Skin epidermis (tissue), 12 donors: Measurements from ENCODE around the gene CCDC51.
"Not testable (repeated sequence)": the region's sequence is repeated elsewhere in the genome, so short reads cannot be mapped to it uniquely, and the experiment has no call there.

Source experiments
- H3K27ac ChIP-seq, 21 experiments: fragments of 200-600 bp; sonication (generic) in 11 of 21; one replicate each; pipeline ENCODE4 v1.5.0; 2020; ENCODE audit warnings: mild to moderate bottlenecking in 3 of 21, inconsistent platforms in 2 of 21, moderate library complexity in 2 of 21
- H3K4me3 ChIP-seq, 7 experiments: fragments of 200-600 bp; sonication (generic) in 2 of 7; one replicate each; pipeline ENCODE4 v1.5.0; 2020; ENCODE audit warnings: inconsistent platforms in 2 of 7, mild to moderate bottlenecking in 2 of 7, moderate library complexity in 1 of 7

The CCDC51 gene

DNA sequence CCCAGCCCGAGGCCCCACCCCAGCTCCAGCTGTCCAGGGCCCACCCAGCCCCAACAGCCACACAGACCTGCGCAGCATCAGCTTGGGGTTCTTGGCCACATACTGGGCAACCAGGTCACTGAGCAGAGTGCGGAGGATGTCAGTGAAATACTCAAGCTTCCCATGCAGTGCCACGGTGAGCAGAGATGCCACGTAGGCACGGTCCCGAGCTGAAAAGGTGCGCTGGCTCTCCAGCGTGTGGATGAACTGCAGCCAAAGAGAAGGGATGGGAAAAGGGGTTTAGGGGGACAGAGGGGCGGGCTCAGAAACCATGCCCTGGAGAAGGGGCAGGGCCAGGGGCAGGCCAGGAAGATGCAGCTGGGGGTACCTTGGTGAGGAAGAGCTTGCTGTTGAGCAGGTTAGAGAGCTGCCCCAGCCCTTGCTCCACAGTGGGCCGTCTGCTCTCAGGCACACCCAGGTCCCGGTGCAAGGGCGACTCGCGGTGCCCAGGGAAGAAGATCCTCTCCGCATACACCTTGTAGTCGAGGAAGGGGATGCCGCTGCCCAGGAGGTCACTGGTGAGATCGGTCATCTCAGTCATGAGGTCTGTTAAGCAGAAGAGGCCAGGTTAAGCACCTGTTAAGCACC, 27.4 kb downstream of the CCDC51 start:
- no peak overlapping the region for H3K27ac ChIP-seq
- H3K4me3 ChIP-seq = no peak overlapping the region

DNA sequence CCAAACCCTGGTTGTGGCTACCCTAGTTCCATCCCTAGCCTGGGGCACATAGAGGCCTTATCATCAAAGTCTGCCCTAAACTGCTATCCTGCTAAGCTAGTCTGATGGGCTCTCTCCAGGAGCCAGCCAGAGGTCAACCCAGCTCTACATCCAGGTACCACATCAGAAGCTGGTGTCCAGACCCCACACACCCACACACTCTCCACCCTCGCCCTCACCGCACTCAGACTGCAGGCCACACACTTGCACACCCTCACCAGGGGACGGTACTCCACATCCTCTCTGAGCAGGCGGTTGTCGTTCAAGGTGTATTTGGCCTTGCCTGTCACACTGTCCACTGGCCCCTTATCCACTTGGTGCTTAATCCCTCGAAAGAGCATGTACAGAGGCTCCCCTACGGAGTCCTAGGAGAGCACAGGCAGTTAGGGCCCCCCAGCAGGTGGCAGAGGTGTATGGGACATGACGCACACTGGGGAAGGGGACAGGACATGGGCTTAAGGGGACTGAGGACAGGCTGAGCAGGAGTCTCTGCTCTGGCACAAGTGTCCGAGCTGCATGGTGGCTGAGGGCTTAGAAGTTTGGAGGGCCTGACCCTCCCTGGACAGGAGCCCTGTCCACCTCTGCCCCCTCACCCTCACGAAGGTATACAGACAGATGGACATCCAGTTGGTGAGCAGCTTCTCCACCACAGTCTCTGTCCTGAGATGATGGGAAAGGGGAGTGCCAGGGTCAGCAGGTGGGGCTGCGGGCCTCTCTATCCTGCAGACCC, 28.1 kb downstream of the CCDC51 start:
- H3K27ac ChIP-seq = no peak overlapping the region
- H3K4me3 ChIP-seq = no peak overlapping the region

DNA sequence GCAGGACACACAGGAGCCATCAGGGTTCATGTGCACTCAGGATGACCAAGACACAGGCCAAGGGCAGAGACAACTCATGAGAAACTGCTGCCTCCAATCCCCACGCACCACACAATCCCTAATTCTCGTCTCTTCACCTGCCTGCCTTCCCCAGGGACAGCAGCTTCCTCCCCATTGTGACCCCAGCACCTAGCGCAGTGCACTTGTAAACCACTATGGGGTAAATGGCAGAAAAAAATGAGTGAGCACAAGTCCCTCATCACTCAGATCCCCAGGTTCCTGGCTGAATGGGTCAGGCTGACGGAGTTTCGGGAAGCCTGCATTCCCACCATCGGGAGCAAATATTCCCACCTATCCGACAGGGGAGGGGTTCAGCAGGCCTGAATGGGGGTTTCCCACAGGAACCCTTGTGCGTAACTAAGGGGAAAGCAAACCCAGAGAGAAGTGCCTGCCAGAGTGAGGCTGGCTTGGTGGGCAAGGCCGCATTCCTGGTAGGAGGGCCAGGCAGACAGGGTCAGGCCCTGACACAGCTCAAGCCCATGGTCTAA, 28.8 kb downstream of the CCDC51 start:
- H3K4me3 ChIP-seq = no peak overlapping the region
- H3K27ac ChIP-seq = no peak overlapping the region

DNA sequence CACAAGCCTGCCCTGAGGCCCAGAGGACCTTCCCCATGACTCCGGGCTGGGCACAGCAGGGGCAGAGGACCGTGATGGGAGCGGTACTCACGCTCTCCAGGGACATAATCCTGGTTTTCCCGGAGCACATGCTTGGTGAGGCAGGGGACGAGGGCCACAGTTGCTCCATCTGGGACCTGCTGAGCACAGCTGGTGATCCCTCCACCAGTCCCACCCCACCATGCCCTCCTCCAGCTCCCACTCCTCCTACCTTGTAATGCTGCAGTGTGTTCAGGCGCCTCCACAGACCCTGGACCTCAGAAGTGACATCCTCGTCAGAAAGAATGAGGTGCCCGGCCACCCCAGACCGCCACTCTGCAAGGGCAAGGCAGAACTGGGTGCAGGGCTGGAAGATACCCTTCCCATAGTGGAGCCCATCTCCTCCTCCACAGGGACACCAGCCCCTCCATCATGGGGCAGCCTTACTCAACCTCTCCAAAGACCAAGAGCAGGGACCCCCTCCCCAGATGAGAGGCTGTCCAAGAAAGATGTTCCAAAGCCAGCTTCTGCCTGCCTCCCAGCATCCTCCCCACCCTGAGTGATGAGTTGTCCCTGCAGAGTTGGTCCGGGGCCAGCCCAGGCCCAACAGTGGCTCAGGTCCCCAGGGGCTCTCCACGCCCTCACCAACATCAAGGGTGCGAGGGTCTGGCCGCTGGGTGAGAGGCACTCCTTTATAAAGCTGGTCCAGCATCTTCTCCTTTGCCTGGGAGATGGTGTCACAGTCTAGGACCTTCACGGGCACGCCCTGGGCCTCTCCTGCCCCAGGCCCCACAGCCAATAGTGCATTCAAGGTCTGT, 29.5 kb downstream of the CCDC51 start:
- H3K27ac ChIP-seq = no peak overlapping the region
- H3K4me3 ChIP-seq = no peak overlapping the region

DNA sequence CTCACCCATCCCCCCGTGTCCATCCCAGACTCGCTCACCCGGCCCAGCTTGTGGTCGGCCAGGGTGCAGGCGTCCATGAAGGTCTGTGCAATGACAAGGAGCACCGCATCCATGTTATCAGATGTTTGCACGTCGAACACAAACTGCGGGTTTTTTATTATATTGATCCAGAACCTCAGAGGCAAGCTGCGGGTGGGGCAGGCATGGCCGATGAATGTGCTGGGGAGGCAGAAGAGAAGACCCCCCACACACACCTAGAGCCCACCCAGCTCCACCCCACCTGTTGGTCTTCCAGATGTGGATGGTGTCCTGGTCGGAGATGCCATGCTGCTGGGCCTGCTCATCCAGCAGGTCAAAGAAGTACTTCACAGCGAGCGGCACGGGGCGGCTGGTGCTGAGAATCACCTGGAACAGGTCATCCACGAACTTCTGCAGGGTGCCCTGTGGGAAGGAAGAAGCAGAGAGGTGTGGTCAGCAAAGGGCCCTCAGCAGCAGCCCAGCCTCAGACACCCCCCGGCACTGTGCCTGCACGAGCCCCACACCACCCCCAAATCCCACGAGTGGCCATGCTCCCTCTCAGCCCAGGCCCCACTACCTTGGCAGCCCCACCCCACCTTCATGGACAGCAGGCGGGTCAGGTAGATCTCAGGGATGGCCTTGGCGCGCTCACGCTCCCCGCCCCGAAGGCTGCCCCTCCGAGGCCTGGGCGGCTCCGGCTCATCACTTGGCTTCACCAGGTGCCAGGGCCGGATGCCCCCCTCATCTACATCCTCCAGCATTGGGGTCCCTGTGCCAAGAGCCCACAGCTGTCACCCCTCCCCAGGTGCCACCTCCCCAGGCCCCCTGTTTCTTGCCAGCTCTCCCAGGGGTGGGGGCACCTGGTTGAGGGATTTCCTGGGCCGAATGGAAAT, 30.4 kb downstream of the CCDC51 start:
- H3K4me3 ChIP-seq = no peak overlapping the region
- no peak overlapping the region for H3K27ac ChIP-seq

GRCh38 chr3:48408823-48409281, 31.1 kb downstream of the CCDC51 start:
- no peak overlapping the region for H3K27ac ChIP-seq
- no peak overlapping the region for H3K4me3 ChIP-seq

DNA sequence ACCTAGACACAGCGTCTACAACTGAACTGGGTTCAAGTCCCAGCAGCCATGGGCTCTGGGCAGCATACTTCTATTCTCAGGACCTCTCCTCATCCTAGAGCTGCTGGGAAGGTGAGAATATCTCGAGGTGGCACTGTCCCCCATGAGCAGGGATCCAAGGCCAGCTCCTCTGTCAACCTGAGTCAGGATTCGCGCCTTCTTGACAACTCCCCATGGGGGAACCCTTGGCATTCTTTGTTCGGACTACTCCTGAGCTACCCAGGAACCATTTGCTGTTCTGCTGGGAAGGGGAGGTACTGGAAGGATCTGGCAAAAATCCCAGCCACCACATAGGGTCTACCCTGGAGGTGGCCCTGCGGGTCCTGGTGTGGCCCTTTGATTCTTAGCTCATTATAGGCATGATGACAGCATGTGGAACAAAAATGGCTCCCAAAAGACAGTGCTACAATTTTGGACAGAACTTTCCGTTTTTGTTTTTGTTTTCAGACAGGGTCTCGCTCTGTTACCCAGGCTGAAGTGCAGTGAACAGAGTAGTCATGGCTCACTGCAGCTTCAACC, 32.3 kb downstream of the CCDC51 start:
- Histone ChIP-seq H3K27ac (no peak overlapping the region), H3K4me3 (no peak overlapping the region)

- H3K27ac ChIP-seq = no peak overlapping the region
- no peak overlapping the region for H3K4me3 ChIP-seq
Measured at GRCh38 chr3:48406443-48407431, 33.2 kb downstream of the CCDC51 start.

GRCh38 chr3:48405971-48406370, 33.9 kb downstream of the CCDC51 start:
- Histone ChIP-seq H3K4me3 (no peak overlapping the region), H3K27ac (peak overlapping the region in 3 of 21 experiments; percentile 23 to 50 (median 48))

- peak overlapping the region in 4 of 21 experiments; percentile 23 to 50 (median 48) for H3K27ac ChIP-seq
- no peak overlapping the region for H3K4me3 ChIP-seq
Measured at GRCh38 chr3:48405343-48405881, 34.5 kb downstream of the CCDC51 start.

DNA sequence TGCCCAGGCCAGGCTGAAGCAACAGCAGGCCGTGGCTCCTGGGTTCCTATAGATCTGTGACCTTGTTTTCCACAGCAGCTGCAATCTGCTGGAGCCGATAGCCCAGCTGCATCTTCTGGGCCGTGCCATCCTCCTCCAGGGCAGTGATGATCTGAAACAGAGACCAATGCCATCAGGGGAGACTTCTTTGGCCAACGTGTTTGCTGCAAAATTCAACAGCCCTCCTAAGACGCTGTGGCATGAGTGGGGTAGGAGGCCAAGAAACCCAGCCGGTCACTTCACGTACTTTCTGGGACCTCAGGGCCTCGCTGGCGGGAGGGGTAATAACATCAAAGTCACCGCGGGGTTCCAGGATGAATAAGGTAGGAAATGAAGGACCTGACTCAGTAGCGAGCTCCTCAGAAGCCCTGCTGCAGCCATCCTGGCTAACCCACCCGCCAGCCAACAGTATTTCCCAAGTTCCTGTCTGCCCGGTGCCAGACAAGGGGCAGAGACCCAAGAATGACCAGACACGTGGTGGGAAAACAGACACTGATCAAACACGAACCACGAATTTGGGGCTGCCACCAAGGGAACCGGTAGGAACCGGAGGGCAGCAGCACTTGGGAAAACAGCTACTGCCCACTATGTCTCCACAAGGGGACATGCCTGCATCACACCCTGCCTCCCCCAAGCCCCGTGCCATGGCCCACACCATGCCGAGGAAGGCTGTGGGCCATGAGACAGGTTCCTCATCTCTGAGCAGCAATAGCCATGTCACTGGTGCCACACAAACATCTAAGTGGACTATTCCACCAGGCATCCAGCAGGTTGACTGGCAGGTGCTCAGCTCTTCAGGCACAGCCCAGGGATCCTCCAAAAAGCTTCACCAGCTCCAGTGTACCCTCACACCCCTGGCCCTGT, 35.2 kb downstream of the CCDC51 start:
- Histone ChIP-seq H3K4me3 (no peak overlapping the region), H3K27ac (peak overlapping the region in 3 of 21 experiments; percentile 12 to 81 (median 43))

GRCh38 chr3:48403533-48404439, 36.1 kb downstream of the CCDC51 start:
- H3K27ac ChIP-seq = peak overlapping the region in 10 of 21 experiments; percentile 24 to 81 (median 68)

GRCh38 chr3:48402907-48403306, 37.0 kb downstream of the CCDC51 start:
- peak overlapping the region in 17 of 21 experiments; percentile 7 to 81 (median 61) for H3K27ac ChIP-seq
- no peak overlapping the region for H3K4me3 ChIP-seq

More at GRCh38 chr3:48403533-48404439, 36.1 kb downstream of the CCDC51 start:
- H3K4me3 ChIP-seq = no peak overlapping the region

DNA sequence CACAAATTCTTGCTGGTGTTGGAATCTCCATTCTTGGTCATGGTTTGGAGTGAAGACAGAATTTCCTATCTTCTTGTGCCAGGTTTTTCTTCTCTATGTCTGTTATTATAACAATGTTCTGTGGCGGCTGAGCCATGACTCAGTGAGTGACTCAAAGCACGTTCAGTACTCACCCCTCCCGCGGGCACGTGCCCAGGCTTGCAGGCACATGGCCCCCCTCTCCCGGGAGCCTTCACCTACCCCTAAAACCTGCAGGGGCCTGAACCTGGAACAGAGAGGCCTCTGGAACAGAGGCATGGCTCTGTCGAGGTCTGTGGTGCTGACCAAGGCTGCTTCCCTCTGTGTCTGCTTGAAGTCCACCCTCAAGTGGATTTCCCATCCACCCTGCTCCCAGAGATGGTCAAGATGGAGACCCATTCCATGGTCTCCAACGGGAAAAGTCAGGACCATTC, 37.6 kb downstream of the CCDC51 start:
- Histone ChIP-seq H3K27ac (peak overlapping the region in 19 of 21 experiments; percentile 7 to 81 (median 58)), H3K4me3 (no peak overlapping the region)

GRCh38 chr3:48401434-48401901, 38.5 kb downstream of the CCDC51 start:
- not testable (repeated sequence) for H3K4me3 ChIP-seq
- H3K27ac ChIP-seq = peak overlapping the region in 16 of 21 experiments; percentile 26 to 81 (median 61)
